Muscle of leg (tissue), 11 donors: ENCODE measurements around the gene B3GNT8. TPM values are rescaled to one million over a fixed set of nuclear protein-coding genes. Genes with fewer than 3 reads are reported as not detected.

Experiments
- DNase-seq: peaks from one replicate; pipeline ENCODE4 v3.0.0; 2013
- H3K27ac ChIP-seq: one replicate; pipeline ENCODE4 v1.5.1; 2013; ENCODE audit warnings: mild to moderate bottlenecking, low read length, control low read depth
- H3K27me3 ChIP-seq: one replicate; pipeline ENCODE4 v1.6.1; 2013; ENCODE audit warnings: low read length; ENCODE audit not compliant: control insufficient read depth, insufficient read depth
- H3K36me3 ChIP-seq: one replicate; pipeline ENCODE4 v1.6.1; 2013; ENCODE audit warnings: low read length; ENCODE audit not compliant: control insufficient read depth, insufficient read depth
- H3K4me1 ChIP-seq: one replicate; pipeline ENCODE4 v1.6.1; 2013; ENCODE audit warnings: low read length; ENCODE audit not compliant: control insufficient read depth, insufficient read depth
- H3K4me3 ChIP-seq: one replicate; pipeline ENCODE4 v1.5.1; 2013; ENCODE audit warnings: low read length, control low read depth
- H3K9me3 ChIP-seq: replicated peaks from 2 replicates; pipeline ENCODE4 v1.6.1; 2013; ENCODE audit warnings: low read depth, low read length; ENCODE audit not compliant: control insufficient read depth
- WGBS: methylation state at CpG from one replicate; pipeline ENCODE4 v1.1.5; 2013; ENCODE audit warnings: missing lambda C conversion rate; ENCODE audit not compliant: insufficient coverage; 5-methylcytosine and 5-hydroxymethylcytosine counted together
- polyA plus RNA-seq, 8 donors: library from polyadenylated mRNA; unstranded; fragments of 120-200 nt; gene quantifications; one replicate each; pipeline versions ENCODE4 v1.2.1 to v1.2.3, GENCODE V29; 2013; ENCODE audit warnings: inconsistent platforms in 1 of 8, low replicate concordance in 1 of 8; ENCODE audit not compliant: insufficient read length in 8 of 8, insufficient read depth in 1 of 8
- total RNA-seq: library from RNA; stranded (reverse); fragments of 120-200 nt; gene quantifications from one replicate; pipeline ENCODE4 v1.2.4, GENCODE V29; 2013

Gene B3GNT8
- total and polyA plus RNA-seq, 9 donors, result 0.68 to 7.4 (median 1.6) TPM

- peaks cover 18% of the 10 kb centered on the region for H3K36me3 ChIP-seq
- no peaks in the 10 kb centered on the region for H3K9me3 ChIP-seq
- H3K4me3 ChIP-seq, result no peak overlapping the region
- no peaks in the 10 kb centered on the region for H3K27me3 ChIP-seq
- 89% methylated on average over 3 of the region's 6 CpGs for WGBS
- no peak for DNase-seq
- no peaks in the 10 kb centered on the region for H3K4me1 ChIP-seq
- H3K27ac ChIP-seq, result no peak overlapping the region
These were observed 21.4 kb downstream of the B3GNT8 start for GRCh38 chr19:41405776-41406175.

GRCh38 chr19:41403181-41403970 lies 23.8 kb downstream of the B3GNT8 start:
- H3K9me3 ChIP-seq, result no peaks in the 10 kb centered on the region
- H3K4me1 ChIP-seq, result peaks cover 6% of the 10 kb centered on the region
- peaks cover 13% of the 10 kb centered on the region for H3K36me3 ChIP-seq
- no peak overlapping the region for H3K27ac ChIP-seq
- DNase-seq, result no peak
- no peaks in the 10 kb centered on the region for H3K27me3 ChIP-seq
- 95% methylated on average over 3 of the region's 12 CpGs for WGBS
- no peak overlapping the region for H3K4me3 ChIP-seq

DNA sequence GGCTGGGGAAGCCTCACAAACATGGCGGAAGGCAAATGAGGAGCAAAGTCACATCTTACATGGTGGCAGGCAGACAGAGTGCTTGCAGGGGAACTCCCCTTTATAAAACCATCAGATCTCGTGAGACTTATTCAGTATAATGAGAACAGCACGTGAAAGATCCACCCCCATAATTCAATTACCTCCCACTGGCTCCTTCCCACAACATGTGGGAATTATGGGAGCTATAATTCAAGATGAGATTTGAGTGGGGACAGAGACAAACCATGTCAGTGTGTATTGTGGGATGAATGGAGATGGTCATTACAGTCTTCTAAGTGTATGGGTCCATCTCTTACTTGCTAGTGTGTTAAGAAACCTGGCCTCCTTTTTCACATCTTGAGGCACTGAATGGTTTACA lies 25.2 kb downstream of the B3GNT8 start:
- no CpG with 5 or more reads among the region's 3 CpGs for WGBS
- Histone ChIP-seq H3K36me3 (peaks cover 7% of the 10 kb centered on the region), H3K27ac (no peak overlapping the region), H3K4me3 (no peak overlapping the region), H3K27me3 (no peaks in the 10 kb centered on the region), H3K9me3 (no peaks in the 10 kb centered on the region), H3K4me1 (peaks cover 9% of the 10 kb centered on the region)
- no peak for DNase-seq

DNA sequence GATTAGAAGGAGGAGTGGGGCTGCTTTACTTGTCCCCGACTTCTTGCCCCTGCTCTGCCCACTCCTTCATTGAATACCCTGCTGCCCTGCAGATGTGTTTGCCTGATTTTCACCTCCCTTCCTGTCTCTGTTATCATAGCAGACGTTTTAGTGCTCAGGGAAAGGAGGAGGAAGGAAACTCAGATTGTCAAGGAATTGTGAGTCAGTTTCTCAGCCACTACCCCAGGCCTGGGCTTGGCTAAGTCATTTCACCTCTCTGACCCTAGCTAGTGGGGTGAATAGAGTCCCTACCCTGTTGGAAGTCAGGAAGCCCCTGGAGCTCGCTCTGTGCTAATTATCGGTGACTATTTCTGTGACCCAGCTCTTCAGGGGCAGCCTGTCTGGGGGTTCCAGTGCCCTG lies 25.7 kb downstream of the B3GNT8 start:
- Histone ChIP-seq H3K27ac (peak overlapping the region; percentile 35), H3K27me3 (no peaks in the 10 kb centered on the region), H3K9me3 (no peaks in the 10 kb centered on the region), H3K4me3 (no peak overlapping the region), H3K36me3 (peaks cover 6% of the 10 kb centered on the region), H3K4me1 (peaks cover 10% of the 10 kb centered on the region)
- DNase-seq, result no peak
- WGBS, result 100% methylated on average over 1 of the region's 4 CpGs

- Histone ChIP-seq H3K9me3 (no peaks in the 10 kb centered on the region), H3K4me3 (no peak overlapping the region), H3K4me1 (peaks cover 16% of the 10 kb centered on the region), H3K36me3 (peaks cover 6% of the 10 kb centered on the region), H3K27me3 (no peaks in the 10 kb centered on the region), H3K27ac (no peak overlapping the region)
- 95% methylated on average over 2 of the region's 2 CpGs for WGBS
- no peak for DNase-seq
These were observed 27.6 kb downstream of the B3GNT8 start for GRCh38 chr19:41399525-41399924.

DNA sequence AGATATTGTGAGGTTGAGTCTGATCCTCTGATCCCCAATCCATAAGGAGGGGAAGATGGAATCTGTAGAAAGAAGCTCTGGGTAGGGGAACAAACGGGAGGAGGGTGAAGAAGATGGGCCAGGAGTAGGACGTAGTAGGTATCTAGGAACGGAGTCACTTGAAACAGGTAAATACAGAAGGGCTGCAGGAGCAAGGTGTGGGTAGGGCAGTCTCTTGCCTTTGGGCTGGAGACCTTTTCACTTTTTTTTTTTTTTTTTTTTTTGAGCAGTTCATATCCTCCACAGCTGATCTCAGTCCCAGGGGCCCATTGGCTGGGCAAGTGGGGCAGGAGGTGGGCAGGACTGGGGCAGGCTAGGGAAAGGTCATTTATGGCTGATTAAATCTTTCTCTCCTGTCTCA lies 28.1 kb downstream of the B3GNT8 start:
- Histone ChIP-seq H3K27ac (no peak overlapping the region), H3K27me3 (no peaks in the 10 kb centered on the region), H3K4me3 (no peak overlapping the region), H3K9me3 (no peaks in the 10 kb centered on the region), H3K4me1 (peaks cover 16% of the 10 kb centered on the region), H3K36me3 (peaks cover 6% of the 10 kb centered on the region)
- whole genome bisulfite sequencing, result no CpG with 5 or more reads among the region's 3 CpGs
- DNase-seq, result no peak

- H3K27ac ChIP-seq, result no peak overlapping the region
- WGBS, result 33% methylated on average over 1 of the region's 3 CpGs
- peaks cover 16% of the 10 kb centered on the region for H3K4me1 ChIP-seq
These were observed 28.6 kb downstream of the B3GNT8 start for GRCh38 chr19:41398598-41398997.

DNA sequence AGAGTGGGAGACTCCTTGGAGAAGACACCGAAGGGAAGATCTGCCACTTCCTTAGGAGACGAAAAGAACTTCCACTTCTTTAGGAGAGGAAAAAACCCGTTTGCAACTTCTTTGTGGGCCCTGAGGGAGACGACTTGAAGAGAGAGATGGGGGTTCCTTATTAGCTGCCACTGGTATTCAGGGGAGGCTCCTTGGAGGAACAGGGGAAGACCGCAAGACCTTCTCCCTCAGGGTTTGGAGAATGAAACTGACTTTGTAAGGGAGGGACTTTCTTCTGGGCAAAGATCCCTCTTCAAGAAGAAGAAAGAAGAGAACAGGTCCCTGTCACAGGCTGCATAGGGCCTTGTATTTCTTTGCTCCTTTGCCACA lies 29.1 kb downstream of the B3GNT8 start:
- H3K27me3 ChIP-seq, result no peaks in the 10 kb centered on the region
- no peak for DNase-seq
- peaks cover 16% of the 10 kb centered on the region for H3K4me1 ChIP-seq
- H3K9me3 ChIP-seq, result no peaks in the 10 kb centered on the region
- peak overlapping the region; percentile 83 for H3K27ac ChIP-seq
- H3K4me3 ChIP-seq, result peak overlapping the region; percentile 95
- WGBS, result 0% methylated on average over 5 of the region's 5 CpGs
- H3K36me3 ChIP-seq, result peaks cover 1% of the 10 kb centered on the region

More at GRCh38 chr19:41398598-41398997, 28.6 kb downstream of the B3GNT8 start:
- Histone ChIP-seq H3K27me3 (no peaks in the 10 kb centered on the region), H3K9me3 (no peaks in the 10 kb centered on the region), H3K36me3 (peaks cover 6% of the 10 kb centered on the region), H3K4me3 (peak overlapping the region; percentile 95)
- DNase-seq, result no peak

- peak within 1 kb of the TSS; percentile 95 for H3K4me3 ChIP-seq
- no peaks in the 10 kb centered on the region for H3K27me3 ChIP-seq
- no peaks in the 10 kb centered on the region for H3K9me3 ChIP-seq
- under 1% methylated on average over 48 of the region's 50 CpGs for WGBS
- H3K27ac ChIP-seq, result peak within 1 kb of the TSS; percentile 83
- peak; percentile 100 for DNase-seq
- no peaks in the 10 kb centered on the region for H3K36me3 ChIP-seq
- H3K4me1 ChIP-seq, result peaks cover 19% of the 10 kb centered on the region
These were observed 29.8 kb downstream of the B3GNT8 start, which contains the start of the genes BCKDHA and EXOSC5 for GRCh38 chr19:41397086-41398049. Gene BCKDHA, plus strand, starts transcription at chr19:41397818. Its CDS starts 10 bp downstream, at chr19:41397828. Gene EXOSC5, minus strand, starts transcription at chr19:41397359. Its CDS starts 31 bp downstream, at chr19:41397328.

- Histone ChIP-seq H3K4me3 (no peak overlapping the region), H3K27ac (no peak overlapping the region), H3K36me3 (peaks cover 17% of the 10 kb centered on the region), H3K27me3 (no peaks in the 10 kb centered on the region), H3K4me1 (peaks cover 19% of the 10 kb centered on the region), H3K9me3 (no peaks in the 10 kb centered on the region)
- WGBS, result 83% methylated on average over 6 of the region's 6 CpGs
- DNase-seq, result no peak
These were observed 31.8 kb downstream of the B3GNT8 start for GRCh38 chr19:41395355-41395754.
